Measurements from ENCODE around the gene FXN. TPM values are rescaled to one million over a fixed set of nuclear protein-coding genes. Genes with fewer than 3 reads are reported as not detected.

FXN gene
- total RNA-seq, 6 experiments from 2014 or later = 12.5 to 30.4 (median 24.7) TPM

- Histone ChIP-seq H3K4me1 (peaks cover 0 to 37% (median 5%) of the 10 kb centered on the region in 4 donors), H3K27ac (no peak overlapping the region), H3K4me3 (no peak overlapping the region), H3K9me3 (no peaks in the 10 kb centered on the region), H3K36me3 (no peaks in the 10 kb centered on the region), H3K27me3 (no peaks in the 10 kb centered on the region)
- intact Hi-C loops (cut with DNase I) = no loop called here
- no peak for DNase-seq
- TF ChIP-seq CTCF (IDR thresholded peaks at IDR 0.05) (no peak), POLR2A (IDR thresholded peaks at IDR 0.05) (no peak)
- 70% methylated on average over 4 of the region's 4 CpGs for WGBS (ENCODE audit: insufficient coverage, low coverage, low lambda C conversion rate, missing lambda C conversion rate)
- no peak for ATAC-seq
Observed at GRCh38 chr9:69081261-69081660, 45.7 kb downstream of the FXN start.

- intact Hi-C loops (cut with DNase I) = no loop called here
- Histone ChIP-seq H3K27me3 (no peaks in the 10 kb centered on the region), H3K9me3 (no peaks in the 10 kb centered on the region), H3K27ac (peak overlapping the region in 1 of 3 donors; percentile 1), H3K36me3 (no peaks in the 10 kb centered on the region), H3K4me3 (no peak overlapping the region), H3K4me1 (peaks cover 0 to 31% (median 4%) of the 10 kb centered on the region in 4 donors)
- WGBS (ENCODE audit: insufficient coverage, low coverage, low lambda C conversion rate, missing lambda C conversion rate) = 58% methylated on average over 3 of the region's 3 CpGs
- ATAC-seq = no peak
- no peak for DNase-seq
- TF ChIP-seq CTCF (IDR thresholded peaks at IDR 0.05) (no peak), POLR2A (IDR thresholded peaks at IDR 0.05) (no peak)
Observed at GRCh38 chr9:69083321-69083720, 47.8 kb downstream of the FXN start.

- WGBS (ENCODE audit: insufficient coverage, low coverage, low lambda C conversion rate, missing lambda C conversion rate) = 28% methylated on average over 5 of the region's 5 CpGs
- H3K4me1 ChIP-seq = peaks cover 0 to 20% (median 4%) of the 10 kb centered on the region in 4 donors
Observed at GRCh38 chr9:69085569-69086283, 50.2 kb downstream of the FXN start.

GRCh38 chr9:69086312-69086711 is 50.8 kb downstream of the FXN start:
- TF ChIP-seq CTCF (IDR thresholded peaks at IDR 0.05) = no peak
- TF ChIP-seq POLR2A (IDR thresholded peaks at IDR 0.05) = no peak
- WGBS (ENCODE audit: insufficient coverage, low coverage, low lambda C conversion rate, missing lambda C conversion rate) = 100% methylated on average over 1 of the region's 2 CpGs
- H3K4me1 ChIP-seq = peaks cover 0 to 20% (median 4%) of the 10 kb centered on the region in 4 donors
- peak overlapping the region; percentile 4 to 77 (median 75) for H3K27ac ChIP-seq
- intact Hi-C loops (cut with DNase I) = no loop called here
- peak; percentile 27 to 47 (median 40) for ATAC-seq
- no peaks in the 10 kb centered on the region for H3K9me3 ChIP-seq
- H3K4me3 ChIP-seq = no peak overlapping the region
- no peaks in the 10 kb centered on the region for H3K36me3 ChIP-seq
- H3K27me3 ChIP-seq = no peaks in the 10 kb centered on the region
- no peak for DNase-seq

More at GRCh38 chr9:69085569-69086283, 50.2 kb downstream of the FXN start:
- Histone ChIP-seq H3K27me3 (no peaks in the 10 kb centered on the region), H3K4me3 (no peak overlapping the region), H3K36me3 (no peaks in the 10 kb centered on the region), H3K9me3 (no peaks in the 10 kb centered on the region), H3K27ac (peak overlapping the region; percentile 4 to 77 (median 75))
- ATAC-seq = peak; percentile 74 to 79 (median 76)
- intact Hi-C loops (cut with DNase I) = no loop called here
- peak in 1 of 3 donors; percentile 54 for DNase-seq
- TF ChIP-seq POLR2A (IDR thresholded peaks at IDR 0.05) = no peak
- TF ChIP-seq CTCF (IDR thresholded peaks at IDR 0.05) = no peak
